Neural progenitor cell (in vitro differentiated cells): ENCODE results near the gene TP53BP1. TPM values are rescaled to one million over a fixed set of nuclear protein-coding genes. Genes with fewer than 3 reads are reported as not detected.
A peak's percentile ranks its signal among the peaks of the same experiment; 100 is the strongest.

ENCODE experiments used
- DNase-seq: peaks from one replicate; pipeline ENCODE4 v3.0.0-alpha.2; 2016; ENCODE audit warnings: low spot score
- H2AFZ ChIP-seq: fragments of 200-600 bp; sonication (generic); replicated peaks from 2 replicates; pipeline ENCODE4 v1.6.1; 2016; ENCODE audit warnings: antibody characterized with exemption
- H3F3A ChIP-seq: fragments of 200-600 bp; sonication (generic); 2 replicates; pipeline ENCODE4 v1.6.1; 2016; ENCODE audit warnings: antibody characterized with exemption, low read depth
- H3K27ac ChIP-seq: fragments of 200-600 bp; sonication (generic); 2 replicates; pipeline ENCODE4 v1.5.1; 2016; ENCODE audit warnings: mild to moderate bottlenecking
- H3K27me3 ChIP-seq: fragments of 200-600 bp; sonication (generic); 2 replicates; pipeline ENCODE4 v1.6.1; 2016; ENCODE audit warnings: mild to moderate bottlenecking, moderate library complexity
- H3K36me3 ChIP-seq: fragments of 200-600 bp; sonication (generic); 2 replicates; pipeline ENCODE4 v1.5.1; 2016
- H3K4me1 ChIP-seq: fragments of 200-600 bp; sonication (generic); 2 replicates; pipeline ENCODE4 v1.6.1; 2016; ENCODE audit warnings: mixed run types
- H3K4me2 ChIP-seq: fragments of 200-600 bp; sonication (generic); 2 replicates; pipeline ENCODE4 v1.6.1; 2016
- H3K4me3 ChIP-seq: fragments of 200-600 bp; sonication (generic); 2 replicates; pipeline ENCODE4 v1.5.1; 2016
- H3K79me2 ChIP-seq: fragments of 200-600 bp; sonication (generic); 2 replicates; pipeline ENCODE4 v1.6.1; 2016; ENCODE audit warnings: low read depth
- H3K9ac ChIP-seq: fragments of 200-600 bp; sonication (generic); 2 replicates; pipeline ENCODE4 v1.6.1; 2016
- H3K9me3 ChIP-seq: fragments of 200-600 bp; sonication (generic); 2 replicates; pipeline ENCODE4 v1.5.1; 2016; ENCODE audit warnings: low read depth
- H4K20me1 ChIP-seq: fragments of 200-600 bp; sonication (generic); 2 replicates; pipeline ENCODE4 v1.6.1; 2016; ENCODE audit warnings: low read depth
- H3K27ac Mint-ChIP-seq: 3 replicates; pipeline ENCODE4 v1.8.0; 2021; ENCODE audit warnings: mixed read lengths
- H3K27me3 Mint-ChIP-seq: 2 replicates; pipeline ENCODE4 v1.8.0; 2022; ENCODE audit warnings: low read depth, mild to moderate bottlenecking, inconsistent platforms, moderate library complexity, mixed read lengths; ENCODE audit not compliant: insufficient read depth
- H3K36me3 Mint-ChIP-seq: 3 replicates; pipeline ENCODE4 v1.8.0; 2021; ENCODE audit warnings: mixed read lengths
- H3K4me1 Mint-ChIP-seq: 3 replicates; pipeline ENCODE4 v1.8.0; 2021; ENCODE audit warnings: mixed read lengths
- H3K4me3 Mint-ChIP-seq: 3 replicates; pipeline ENCODE4 v1.8.0; 2021; ENCODE audit warnings: mild to moderate bottlenecking, moderate library complexity, mixed read lengths
- H3K9me3 Mint-ChIP-seq: 3 replicates; pipeline ENCODE4 v1.8.0; 2020; ENCODE audit warnings: mixed read lengths
- CTCF ChIP-seq: fragments of 200-600 bp; sonication (generic); IDR thresholded peaks from 2 replicates; pipeline ENCODE4 v1.5.1; 2017; ENCODE audit warnings: antibody characterized with exemption, mild to moderate bottlenecking
- EZH2 ChIP-seq: fragments of 200-600 bp; sonication (generic); IDR thresholded peaks from 2 replicates; pipeline ENCODE4 v1.6.1; 2017; ENCODE audit warnings: antibody characterized with exemption, mild to moderate bottlenecking, moderate library complexity
- EZH2phosphoT487 ChIP-seq: fragments of 200-600 bp; sonication (generic); IDR thresholded peaks from 2 replicates; pipeline ENCODE4 v1.6.1; 2017; ENCODE audit warnings: antibody characterized with exemption
- total RNA-seq: library from RNA; depleted of rRNA; stranded (reverse); fragments of >200 nt; gene quantifications from 2 replicates; pipeline ENCODE4 v1.2.3, GENCODE V29; 2015; ENCODE audit warnings: low replicate concordance

The TP53BP1 gene
- total RNA-seq, 1 donor from 2014 or later, result 66.5 TPM

- no peak overlapping the region for H3K4me3 Mint-ChIP-seq
- no peaks in the 10 kb centered on the region for H3K79me2 ChIP-seq
- no peak overlapping the region for H3K4me2 ChIP-seq
- no peaks in the 10 kb centered on the region for H3K4me1 Mint-ChIP-seq
- H3K27ac Mint-ChIP-seq, result no peak overlapping the region
- H3K4me1 ChIP-seq, result no peaks in the 10 kb centered on the region
- DNase-seq, result no peak
- no peak overlapping the region for H2AFZ ChIP-seq
- peaks cover 45% of the 10 kb centered on the region for H3K36me3 Mint-ChIP-seq
- no peak overlapping the region for H3K4me3 ChIP-seq
- no peaks in the 10 kb centered on the region for H4K20me1 ChIP-seq
- H3F3A ChIP-seq, result no peaks in the 10 kb centered on the region
- H3K36me3 ChIP-seq, result peaks cover 8% of the 10 kb centered on the region
- TF ChIP-seq EZH2, result no peak
- no peak for TF ChIP-seq EZH2phosphoT487
- no peak for TF ChIP-seq CTCF
- no peak overlapping the region for H3K9ac ChIP-seq
- no peaks in the 10 kb centered on the region for H3K9me3 ChIP-seq
- no peak overlapping the region for H3K27ac ChIP-seq
- H3K27me3 Mint-ChIP-seq, result no peaks in the 10 kb centered on the region
- H3K9me3 Mint-ChIP-seq, result no peaks in the 10 kb centered on the region
- no peaks in the 10 kb centered on the region for H3K27me3 ChIP-seq
Observed at GRCh38 chr15:43382310-43382709, 110.6 kb downstream of the TP53BP1 start.

- DNase-seq, result no peak
- Mint-ChIP-seq H3K27me3 (no peaks in the 10 kb centered on the region), H3K27ac (no peak overlapping the region), H3K4me1 (peaks cover 2% of the 10 kb centered on the region), H3K9me3 (no peaks in the 10 kb centered on the region), H3K36me3 (peaks cover 28% of the 10 kb centered on the region), H3K4me3 (no peak overlapping the region)
- Histone ChIP-seq H3K9me3 (no peaks in the 10 kb centered on the region), H3F3A (no peaks in the 10 kb centered on the region), H4K20me1 (peaks cover 13% of the 10 kb centered on the region), H3K27ac (no peak overlapping the region), H2AFZ (no peak overlapping the region), H3K27me3 (no peaks in the 10 kb centered on the region), H3K36me3 (peaks cover 12% of the 10 kb centered on the region), H3K4me1 (no peaks in the 10 kb centered on the region), H3K4me3 (no peak overlapping the region), H3K4me2 (no peak overlapping the region), H3K9ac (no peak overlapping the region), H3K79me2 (no peaks in the 10 kb centered on the region)
- no peak for TF ChIP-seq EZH2phosphoT487
Observed at GRCh38 chr15:43378601-43379000, 114.4 kb downstream of the TP53BP1 start.

GRCh38 chr15:43376017-43376705, 116.8 kb downstream of the TP53BP1 start:
- H3K4me1 Mint-ChIP-seq, result peaks cover 16% of the 10 kb centered on the region

More at GRCh38 chr15:43376017-43376705, 116.8 kb downstream of the TP53BP1 start:
- H3K27me3 ChIP-seq, result no peaks in the 10 kb centered on the region
- no peaks in the 10 kb centered on the region for H3K9me3 ChIP-seq
- Mint-ChIP-seq H3K4me3 (no peak overlapping the region), H3K36me3 (peaks cover 23% of the 10 kb centered on the region), H3K27me3 (no peaks in the 10 kb centered on the region), H3K27ac (no peak overlapping the region), H3K9me3 (no peaks in the 10 kb centered on the region)
- no peak overlapping the region for H2AFZ ChIP-seq
- no peak overlapping the region for H3K4me3 ChIP-seq
- H4K20me1 ChIP-seq, result peaks cover 13% of the 10 kb centered on the region
- H3K79me2 ChIP-seq, result peaks cover 22% of the 10 kb centered on the region
- peaks cover 3% of the 10 kb centered on the region for H3K36me3 ChIP-seq
- H3K4me2 ChIP-seq, result no peak overlapping the region
- DNase-seq, result peak; percentile 69
- H3K4me1 ChIP-seq, result peaks cover 6% of the 10 kb centered on the region
- no peak overlapping the region for H3K9ac ChIP-seq
- TF ChIP-seq CTCF (peak; percentile 93), EZH2phosphoT487 (no peak)
- no peak overlapping the region for H3K27ac ChIP-seq
- H3F3A ChIP-seq, result no peaks in the 10 kb centered on the region
